Measurements from ENCODE around the gene LAP3.

The LAP3 gene

DNA sequence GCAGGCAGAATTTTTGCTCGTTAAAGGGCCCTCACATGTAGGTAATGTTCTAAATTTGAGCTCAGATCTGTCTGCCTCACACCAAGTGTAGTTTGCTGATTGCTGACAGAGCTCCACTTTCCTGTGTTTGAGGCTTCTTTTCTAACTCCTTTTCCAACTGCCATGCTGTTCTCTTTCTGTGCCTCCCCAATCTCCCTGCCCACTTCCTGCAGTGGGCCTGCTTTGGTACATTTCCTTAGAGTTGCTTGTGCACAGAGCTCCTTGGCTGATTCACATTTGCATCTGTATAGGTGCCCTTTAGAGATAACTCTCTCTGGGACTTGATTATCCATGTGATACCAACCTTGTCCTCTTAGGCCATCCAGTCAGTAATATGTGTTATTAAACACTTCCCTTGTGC, 41.9 kb downstream of the LAP3 start:
- DNase-seq, result no peak
- TF ChIP-seq GATA1 (IDR thresholded peaks at IDR 0.05; ENCODE audit: low read depth, low read length) (no peak), POLR2A (IDR thresholded peaks at IDR 0.05; ENCODE audit: low read length) (no peak)

DNA sequence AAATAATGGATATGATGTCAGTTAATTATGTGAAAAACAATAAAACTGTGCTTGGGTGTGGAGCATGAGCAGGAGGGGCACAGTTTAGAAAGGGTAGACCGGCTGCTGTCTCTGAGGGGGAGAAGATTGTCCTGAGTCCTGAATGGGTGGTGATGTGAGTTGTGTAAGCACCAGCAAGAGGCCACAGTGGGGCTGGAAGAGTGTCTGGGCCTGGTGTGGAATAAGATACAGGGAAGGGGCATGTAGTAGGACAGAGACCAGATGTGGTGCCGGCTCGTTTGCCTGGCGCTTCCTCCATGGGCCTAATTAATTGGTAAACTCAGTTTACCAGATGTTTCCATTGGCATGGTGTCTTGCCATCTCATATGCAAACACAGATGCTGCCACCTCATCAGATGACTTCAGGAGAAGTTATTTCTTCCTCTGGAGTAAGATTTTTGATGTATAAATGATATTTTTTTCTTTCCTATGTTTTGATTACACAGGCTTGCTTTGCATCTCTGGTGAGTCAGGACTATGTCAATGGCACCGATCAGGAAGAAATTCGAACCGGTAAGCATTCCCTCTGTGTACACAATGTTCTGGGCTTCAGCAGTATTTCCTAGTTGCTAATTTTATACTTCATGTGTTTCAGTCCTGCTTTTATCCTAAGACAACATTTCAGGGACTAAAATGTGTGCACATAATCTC, 42.6 kb downstream of the LAP3 start:
- DNase-seq, result no peak
- no peak for TF ChIP-seq GATA1 (IDR thresholded peaks at IDR 0.05; ENCODE audit: low read depth, low read length)
- no peak for TF ChIP-seq POLR2A (IDR thresholded peaks at IDR 0.05; ENCODE audit: low read length)

DNA sequence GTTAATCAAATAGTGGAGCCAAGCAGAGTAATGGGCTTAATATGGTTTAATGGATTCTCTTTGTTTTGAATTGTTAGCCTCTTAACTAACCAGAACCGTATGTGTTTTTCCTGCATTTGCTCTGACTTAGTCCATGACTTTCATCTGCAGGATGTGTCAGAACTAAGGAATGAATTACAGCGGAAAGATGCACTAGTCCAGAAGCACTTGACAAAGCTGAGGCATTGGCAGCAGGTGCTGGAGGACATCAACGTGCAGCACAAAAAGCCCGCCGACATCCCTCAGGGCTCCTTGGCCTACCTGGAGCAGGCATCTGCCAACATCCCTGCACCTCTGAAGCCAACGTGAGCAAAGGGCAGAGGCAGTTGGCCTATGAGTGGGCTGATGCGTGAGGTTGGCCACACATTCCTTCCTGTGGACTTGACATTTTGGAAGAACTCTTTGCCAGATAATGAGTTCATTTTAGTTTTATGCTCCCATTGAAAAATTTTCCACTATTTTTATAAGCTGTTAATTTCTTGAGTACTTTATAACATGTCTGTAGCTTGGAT, 46.5 kb downstream of the LAP3 start:
- DNase-seq, result no peak
- no peak for TF ChIP-seq POLR2A (IDR thresholded peaks at IDR 0.05; ENCODE audit: low read length)
- TF ChIP-seq GATA1 (IDR thresholded peaks at IDR 0.05; ENCODE audit: low read depth, low read length), result no peak

- DNase-seq, result no peak
- TF ChIP-seq POLR2A (IDR thresholded peaks at IDR 0.05; ENCODE audit: low read length), result no peak
- TF ChIP-seq GATA1 (IDR thresholded peaks at IDR 0.05; ENCODE audit: low read depth, low read length), result no peak
These were observed 47.8 kb downstream of the LAP3 start for GRCh38 chr4:17624821-17625220.

GRCh38 chr4:17630228-17630627, 53.2 kb downstream of the LAP3 start:
- no peak for DNase-seq
- TF ChIP-seq GATA1 (IDR thresholded peaks at IDR 0.05; ENCODE audit: low read depth, low read length) (no peak), POLR2A (IDR thresholded peaks at IDR 0.05; ENCODE audit: low read length) (no peak)

DNA sequence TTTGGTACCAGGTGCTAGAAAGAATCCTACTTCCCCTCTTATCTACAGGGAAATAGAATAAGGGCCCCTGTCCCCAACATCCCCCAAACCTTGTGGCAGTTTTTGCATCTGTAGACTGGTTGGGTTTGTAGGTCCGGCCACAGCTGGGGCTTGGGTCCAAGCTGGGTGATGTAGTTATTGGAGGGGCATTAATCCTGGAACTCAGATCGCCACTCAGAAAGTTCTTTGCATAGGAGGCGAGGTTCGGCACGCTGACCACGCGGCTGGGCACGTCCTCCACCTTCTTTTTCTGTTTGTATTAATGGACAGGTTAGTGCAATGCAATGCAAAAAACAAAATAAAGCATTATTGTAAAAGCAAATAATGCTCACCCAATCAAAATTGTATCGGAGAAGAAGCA, 56.6 kb downstream of the LAP3 start:
- TF ChIP-seq POLR2A (IDR thresholded peaks at IDR 0.05; ENCODE audit: low read length), result no peak
- TF ChIP-seq GATA1 (IDR thresholded peaks at IDR 0.05; ENCODE audit: low read depth, low read length), result no peak
- no peak for DNase-seq

DNA sequence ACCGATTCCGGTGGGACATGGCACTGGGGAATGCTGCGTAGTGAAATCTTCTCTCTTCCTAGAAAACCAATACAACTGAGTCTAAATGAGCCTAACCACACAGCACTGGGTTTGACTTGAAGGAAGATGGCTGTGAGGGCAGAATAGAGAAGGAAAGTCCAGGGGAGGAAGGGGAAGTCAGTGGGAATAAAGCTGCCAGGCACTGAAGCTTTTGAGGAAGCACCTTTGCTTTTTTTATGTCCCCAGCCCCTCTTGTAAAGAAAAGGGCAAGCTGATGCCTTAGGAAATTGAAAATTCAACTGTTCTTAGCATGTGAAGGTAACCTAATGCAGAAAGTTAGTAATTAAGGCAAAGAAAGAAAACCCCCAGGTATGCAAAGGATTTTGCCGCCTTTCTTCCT, 58.1 kb downstream of the LAP3 start:
- DNase-seq, result no peak
- TF ChIP-seq POLR2A (IDR thresholded peaks at IDR 0.05; ENCODE audit: low read length), result no peak
- no peak for TF ChIP-seq GATA1 (IDR thresholded peaks at IDR 0.05; ENCODE audit: low read depth, low read length)

GRCh38 chr4:17636341-17636695, 59.3 kb downstream of the LAP3 start:
- TF ChIP-seq GATA1 (IDR thresholded peaks at IDR 0.05; ENCODE audit: low read depth, low read length) (no peak), POLR2A (IDR thresholded peaks at IDR 0.05; ENCODE audit: low read length) (no peak)
- no peak for DNase-seq

GRCh38 chr4:17636696-17637622, 60.0 kb downstream of the LAP3 start:
- peak; percentile 82 to 84 for DNase-seq
- TF ChIP-seq GATA1 (IDR thresholded peaks at IDR 0.05; ENCODE audit: low read depth, low read length), result no peak
- no peak for TF ChIP-seq POLR2A (IDR thresholded peaks at IDR 0.05; ENCODE audit: low read length)

- no peak for DNase-seq
- TF ChIP-seq GATA1 (IDR thresholded peaks at IDR 0.05; ENCODE audit: low read depth, low read length) (no peak), POLR2A (IDR thresholded peaks at IDR 0.05; ENCODE audit: low read length) (no peak)
These were observed 62.1 kb downstream of the LAP3 start for GRCh38 chr4:17639136-17639535.

- DNase-seq, result no peak
- TF ChIP-seq POLR2A (IDR thresholded peaks at IDR 0.05; ENCODE audit: low read length), result no peak
These were observed 65.4 kb downstream of the LAP3 start for GRCh38 chr4:17642398-17642783.

DNA sequence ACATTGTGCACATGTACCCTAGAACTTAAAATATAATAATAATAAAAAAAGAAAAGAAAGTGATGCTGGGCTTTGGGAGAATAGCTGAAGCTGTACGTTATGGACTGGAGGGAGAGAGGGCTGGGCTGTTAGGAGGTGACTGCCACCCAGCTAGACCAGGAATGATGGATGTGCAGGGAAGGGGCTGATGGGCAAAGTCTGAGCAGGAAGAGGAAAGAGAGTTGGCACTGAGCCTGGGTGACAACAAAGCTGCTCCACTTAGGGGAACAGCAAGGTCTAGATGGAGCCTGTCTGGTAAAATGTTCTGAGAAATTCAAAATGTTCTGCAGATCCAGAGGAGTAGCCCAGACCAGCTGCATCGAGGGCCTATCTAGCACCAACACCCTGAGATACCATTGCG, 69.7 kb downstream of the LAP3 start:
- DNase-seq, result no peak
- TF ChIP-seq GATA1 (IDR thresholded peaks at IDR 0.05; ENCODE audit: low read depth, low read length) (no peak), POLR2A (IDR thresholded peaks at IDR 0.05; ENCODE audit: low read length) (no peak)

GRCh38 chr4:17647176-17647806, 70.3 kb downstream of the LAP3 start:
- TF ChIP-seq POLR2A (IDR thresholded peaks at IDR 0.05; ENCODE audit: low read length) (no peak), GATA1 (IDR thresholded peaks at IDR 0.05; ENCODE audit: low read depth, low read length) (no peak)
- DNase-seq, result no peak

DNA sequence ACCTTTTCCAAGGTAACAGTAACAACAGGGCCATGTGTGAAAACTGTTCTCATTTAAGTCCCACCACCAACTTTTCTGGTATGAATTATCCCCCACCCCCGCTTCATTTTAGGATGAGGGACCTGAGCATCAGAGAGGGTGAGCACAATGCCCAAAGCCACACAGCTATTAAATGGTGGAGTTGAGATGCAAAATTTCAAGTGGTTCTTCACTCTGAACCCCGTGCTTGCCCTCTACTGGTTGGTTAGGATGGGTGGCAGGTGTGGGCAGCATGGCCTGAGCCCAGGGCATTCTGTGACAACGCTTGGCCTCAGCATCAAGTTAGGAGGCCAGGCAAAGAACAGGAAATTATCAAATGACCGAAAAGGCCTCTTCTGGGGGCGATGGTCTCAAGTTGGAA, 70.9 kb downstream of the LAP3 start:
- peak; percentile 4 to 10 for DNase-seq
- TF ChIP-seq POLR2A (IDR thresholded peaks at IDR 0.05; ENCODE audit: low read length), result no peak
- no peak for TF ChIP-seq GATA1 (IDR thresholded peaks at IDR 0.05; ENCODE audit: low read depth, low read length)

All from erythroblast (primary cell).